H1 (cell line): Measurements from ENCODE around the gene ZBTB16. TPM values are rescaled to one million over a fixed set of nuclear protein-coding genes. Genes with fewer than 3 reads are reported as not detected.

ENCODE experiments used
- CTCF ChIA-PET: fragments of 300-600 bp; sonication (Branson Sonifier 250); formaldehyde crosslinking; loops from one replicate; lab custom pipeline; 2021; ENCODE audit not compliant: partially characterized antibody; lab: Charles Lee
- POLR2A ChIA-PET: fragments of 300-600 bp; sonication (Branson Sonifier 250); formaldehyde crosslinking; loops from one replicate; lab custom pipeline; 2021; ENCODE audit warnings: inconsistent platforms; ENCODE audit not compliant: partially characterized antibody; lab: Charles Lee
- DNase-seq, 2 experiments: peaks; one replicate each; pipeline versions ENCODE4 v3.0.0 to v3.0.0-alpha.2; 2010 to 2022; ENCODE audit warnings: low spot score in 2 of 2, low read depth in 1 of 2, mixed read lengths in 1 of 2
- FAIRE-seq: peaks from 2 replicates; lab custom pipeline; 2011; peaks lifted over from hg19 to GRCh38; lab: Jason Lieb, UNC
- H2AFZ ChIP-seq: 2 replicates; pipeline ENCODE4 v1.8.1; 2012; ENCODE audit warnings: low read length, inconsistent platforms
- H2AK5ac ChIP-seq: 2 replicates; pipeline ENCODE4 v1.6.1; 2013; ENCODE audit warnings: low read depth, low read length
- H2BK120ac ChIP-seq: replicated peaks from 2 replicates; pipeline ENCODE3; 2013; ENCODE audit warnings: low read depth, low read length, inconsistent platforms
- H2BK12ac ChIP-seq: 2 replicates; pipeline ENCODE4 v1.6.1; 2013; ENCODE audit warnings: low read depth, low read length
- H2BK15ac ChIP-seq: 2 replicates; pipeline ENCODE4 v1.6.1; 2013; ENCODE audit warnings: low read length
- H2BK20ac ChIP-seq: 2 replicates; pipeline ENCODE4 v1.6.1; 2013; ENCODE audit warnings: low read length
- H2BK5ac ChIP-seq: 2 replicates; pipeline ENCODE4 v1.6.1; 2013; ENCODE audit warnings: low read depth, low read length
- H3K14ac ChIP-seq: 2 replicates; pipeline ENCODE4 v1.6.1; 2013; ENCODE audit warnings: inconsistent platforms; ENCODE audit not compliant: insufficient read length
- H3K18ac ChIP-seq: 2 replicates; pipeline ENCODE4 v1.6.1; 2013; ENCODE audit warnings: low read length; ENCODE audit errors: extremely low read depth
- H3K23ac ChIP-seq: 2 replicates; pipeline ENCODE4 v1.6.1; 2013; ENCODE audit warnings: inconsistent platforms; ENCODE audit not compliant: insufficient read length
- H3K23me2 ChIP-seq: 2 replicates; pipeline ENCODE4 v1.6.1; 2013; ENCODE audit warnings: low read depth, low read length
- H3K27ac ChIP-seq: 2 replicates; pipeline ENCODE4 v1.6.1; 2011; ENCODE audit warnings: low read depth, low read length, inconsistent platforms
- H3K27me3 ChIP-seq, 4 experiments: replicated peaks in 1 of 4; 1 replicate in 1 of 4; 2 replicates in 3 of 4; pipeline versions ENCODE4 v1.6.1 to v1.8.1; 2011 to 2013; ENCODE audit warnings: low read length in 3 of 4, mild to moderate bottlenecking in 3 of 4, inconsistent platforms in 2 of 4, mixed read lengths in 2 of 4, moderate library complexity in 1 of 4; ENCODE audit not compliant: control insufficient read depth in 3 of 4, insufficient read depth in 3 of 4; ENCODE audit errors: extremely low read depth in 1 of 4
- H3K36me3 ChIP-seq, 4 experiments: 2 replicates each; pipeline versions ENCODE4 v1.6.1 to v1.8.1; 2011 to 2013; ENCODE audit warnings: mild to moderate bottlenecking in 4 of 4, low read length in 3 of 4, moderate library complexity in 2 of 4, control low read depth in 1 of 4, inconsistent platforms in 1 of 4; ENCODE audit not compliant: insufficient read depth in 4 of 4, control insufficient read depth in 2 of 4
- H3K4ac ChIP-seq: replicated peaks from 2 replicates; pipeline ENCODE3; 2013; ENCODE audit warnings: low read length, low read depth, mixed read lengths, inconsistent platforms; ENCODE audit not compliant: insufficient read length
- H3K4me1 ChIP-seq, 4 experiments: replicated peaks in 1 of 4; 1 replicate in 1 of 4; 2 replicates in 3 of 4; pipeline versions ENCODE4 v1.6.1 to v1.8.1; 2011 to 2013; ENCODE audit warnings: low read length in 3 of 4, inconsistent platforms in 2 of 4, mixed read lengths in 1 of 4; ENCODE audit not compliant: insufficient read depth in 4 of 4, control insufficient read depth in 3 of 4
- H3K4me2 ChIP-seq, 2 experiments: 2 replicates each; pipeline versions ENCODE4 v1.6.1 to v1.8.1; 2011 to 2013; ENCODE audit warnings: low read depth in 2 of 2, low read length in 2 of 2, control low read depth in 1 of 2, inconsistent platforms in 1 of 2, mild to moderate bottlenecking in 1 of 2; ENCODE audit not compliant: insufficient read depth in 1 of 2
- H3K4me3 ChIP-seq, 4 experiments: fragments of 200-600, 300-600 bp in 1 of 4; sonication (generic), shearing (Covaris generic), sonication (Bioruptor Twin) in 1 of 4; 2 replicates each; pipeline versions ENCODE4 v1.5.1 to v1.8.1; 2011 to 2016; ENCODE audit warnings: low read length in 4 of 4, low read depth in 3 of 4, control low read depth in 2 of 4, inconsistent platforms in 2 of 4, mild to moderate bottlenecking in 2 of 4, mixed read lengths in 1 of 4, moderate library complexity in 1 of 4; ENCODE audit not compliant: insufficient read depth in 2 of 4; ENCODE audit errors: extremely low read depth in 1 of 4
- H3K56ac ChIP-seq: replicated peaks from 2 replicates; pipeline ENCODE3; 2013; ENCODE audit warnings: low read depth, mild to moderate bottlenecking, mixed read lengths, low read length, inconsistent platforms; ENCODE audit not compliant: insufficient read length
- H3K79me1 ChIP-seq: 2 replicates; pipeline ENCODE4 v1.6.1; 2013; ENCODE audit warnings: low read depth, low read length, control low read depth
- H3K79me2 ChIP-seq, 2 experiments: 2 replicates each; pipeline versions ENCODE4 v1.6.1 to v1.8.1; 2012 to 2013; ENCODE audit warnings: low read length in 2 of 2, mild to moderate bottlenecking in 2 of 2, inconsistent platforms in 1 of 2; ENCODE audit not compliant: insufficient read depth in 2 of 2, control insufficient read depth in 1 of 2
- H3K9ac ChIP-seq, 4 experiments: replicated peaks in 1 of 4; 1 replicate in 1 of 4; 2 replicates in 3 of 4; pipeline versions ENCODE4 v1.6.1 to v1.8.1; 2011 to 2013; ENCODE audit warnings: low read depth in 3 of 4, low read length in 3 of 4, control low read depth in 2 of 4, mild to moderate bottlenecking in 2 of 4, moderate library complexity in 2 of 4, inconsistent platforms in 1 of 4; ENCODE audit errors: extremely low read depth in 1 of 4
- H3K9me3 ChIP-seq, 2 experiments: 2 replicates each; pipeline versions ENCODE4 v1.6.1 to v1.8.1; 2012 to 2013; ENCODE audit warnings: mild to moderate bottlenecking in 2 of 2, moderate library complexity in 2 of 2, control low read depth in 1 of 2, inconsistent platforms in 1 of 2, low read depth in 1 of 2, low read length in 1 of 2, mixed read lengths in 1 of 2; ENCODE audit not compliant: insufficient read depth in 2 of 2
- H4K20me1 ChIP-seq, 2 experiments: replicated peaks in 1 of 2; 2 replicates each; pipeline versions ENCODE3 to v1.8.1; 2011 to 2013; ENCODE audit warnings: inconsistent platforms in 2 of 2, low read length in 2 of 2, mild to moderate bottlenecking in 1 of 2; ENCODE audit not compliant: insufficient read depth in 2 of 2, control insufficient read depth in 1 of 2
- H4K5ac ChIP-seq: 2 replicates; pipeline ENCODE4 v1.6.1; 2013; ENCODE audit warnings: low read length, low read depth, mixed read lengths, inconsistent platforms; ENCODE audit not compliant: insufficient read length
- H4K8ac ChIP-seq: 2 replicates; pipeline ENCODE4 v1.8.0; 2013; ENCODE audit warnings: mild to moderate bottlenecking, moderate library complexity, low read length, inconsistent platforms; ENCODE audit not compliant: insufficient read depth; ENCODE audit errors: extremely low read depth
- H4K91ac ChIP-seq: replicated peaks from 2 replicates; pipeline ENCODE3; 2013; ENCODE audit warnings: low read length, mixed read lengths, inconsistent platforms; ENCODE audit not compliant: insufficient read length
- HDAC6 ChIP-seq: IDR thresholded peaks from one replicate; pipeline ENCODE4 v1.7.1; 2012; ENCODE audit warnings: low read depth, mild to moderate bottlenecking, inconsistent platforms, low read length, moderate library complexity
- WGBS, 2 experiments: shearing (Covaris generic) in 1 of 2; methylation state at CpG; one replicate each; pipeline versions ENCODE4 v1.1.6 to v1.1.7; 2013 to 2015; ENCODE audit warnings: low lambda C conversion rate in 2 of 2, mixed read lengths in 2 of 2, inconsistent platforms in 1 of 2, low coverage in 1 of 2, missing lambda C conversion rate in 1 of 2; ENCODE audit not compliant: insufficient replicate concordance in 2 of 2, insufficient coverage in 1 of 2, insufficient read length in 1 of 2; ENCODE audit errors: extremely low coverage in 1 of 2, missing lambda C conversion rate in 1 of 2; 5-methylcytosine and 5-hydroxymethylcytosine counted together
- polyA plus RNA-seq, 7 experiments: library from polyadenylated mRNA; depleted of rRNA in 3 of 7; stranded (reverse) in 5 of 7; unstranded in 2 of 7; fragments of >200 nt in 5 of 7; fragments of 200-250 nt in 2 of 7; gene quantifications; 1 replicate in 5 of 7; 2 replicates in 1 of 7; 4 replicates in 1 of 7; pipeline versions ENCODE4 v1.2.1 to v1.2.3, GENCODE V29; 2011 to 2013; ENCODE audit warnings: missing spikeins in 2 of 7, mixed read lengths in 2 of 7
- total RNA-seq: library from RNA; stranded (reverse); fragmentation: NEBNext Ultra II Directional; extraction: Animal tissue kit (Norgen Biotek cat#: 25700); gene quantifications from 2 replicates; pipeline ENCODE4 v1.2.1, GENCODE V29; 2021

Gene ZBTB16
- total and polyA plus RNA-seq, 2 of the 8 experiments (the other 6 are each of a cell fraction or from before 2014, with no cell fraction given) = 0.12 to 0.61 TPM

DNA sequence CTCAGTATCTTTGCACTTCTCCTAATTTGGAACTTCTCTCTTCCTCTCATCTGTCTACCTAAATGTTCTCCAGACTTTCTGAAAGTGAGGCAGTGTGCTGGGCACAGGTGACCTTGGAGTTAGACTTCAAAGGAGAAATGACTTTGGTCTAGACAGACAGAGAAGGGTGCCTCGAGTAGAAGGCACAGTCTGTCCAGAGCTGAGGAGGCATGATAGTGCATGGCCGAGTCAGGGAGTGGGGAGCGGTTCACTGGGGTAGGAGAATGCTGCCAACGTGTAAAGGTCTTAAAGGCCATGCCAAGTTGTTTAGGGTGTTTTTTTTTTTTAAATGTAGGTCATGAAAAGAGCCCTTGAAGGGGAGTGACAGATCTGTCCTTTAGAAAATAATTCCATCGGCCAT, 17.3 kb upstream of the ZBTB16 start:
- ChIA-PET CTCF (interaction anchor here (0.6 to 4.6 kb wide), 3 partner anchors 209 to 400 kb away, joined by 3 to 42 read pairs (median 5); no protein-coding TSS in a partner anchor), POLR2A (no interaction called here)
- FAIRE-seq (no peak), DNase-seq (no peak)
- H2BK120ac ChIP-seq = no peak overlapping the region
- no peak overlapping the region for H4K8ac ChIP-seq
- H3K79me2 ChIP-seq = no peaks in the 10 kb centered on the region
- H4K5ac ChIP-seq = no peak overlapping the region
- no peak overlapping the region for H3K27ac ChIP-seq
- TF ChIP-seq HDAC6 = no peak
- no peaks in the 10 kb centered on the region for H4K20me1 ChIP-seq
- H3K56ac ChIP-seq = no peak overlapping the region
- H2BK15ac ChIP-seq = no peak overlapping the region
- no peak overlapping the region for H2AK5ac ChIP-seq
- no peak overlapping the region for H2BK5ac ChIP-seq
- H2AFZ ChIP-seq = no peak overlapping the region
- no peak overlapping the region for H4K91ac ChIP-seq
- H3K4me3 ChIP-seq = no peak overlapping the region
- H3K4me2 ChIP-seq = no peak overlapping the region
- no peaks in the 10 kb centered on the region for H3K27me3 ChIP-seq
- no peak overlapping the region for H2BK20ac ChIP-seq
- no peak overlapping the region for H3K4ac ChIP-seq
- no peaks in the 10 kb centered on the region for H3K4me1 ChIP-seq
- no peaks in the 10 kb centered on the region for H3K9me3 ChIP-seq
- no peak overlapping the region for H3K9ac ChIP-seq
- H3K23me2 ChIP-seq = no peaks in the 10 kb centered on the region
- H2BK12ac ChIP-seq = no peak overlapping the region
- no peaks in the 10 kb centered on the region for H3K79me1 ChIP-seq
- 89% methylated on average over 5 of the region's 5 CpGs; no CpG with 5 or more reads in 1 of the 2 experiments for WGBS, 2 experiments
- H3K18ac ChIP-seq = no peak overlapping the region
- H3K14ac ChIP-seq = no peak overlapping the region
- H3K23ac ChIP-seq = no peak overlapping the region
- no peaks in the 10 kb centered on the region for H3K36me3 ChIP-seq
